GM19467 (cell line): Measurements from ENCODE around the gene ZNRD2.
A peak's percentile ranks its signal among the peaks of the same experiment; 100 is the strongest.
"Not testable (repeated sequence)": the region's sequence is repeated elsewhere in the genome, so short reads cannot be mapped to it uniquely, and the experiment has no call there.

ENCODE experiments used
- ATAC-seq: cut with Tn5 transposase; IDR thresholded peaks from one replicate; pipeline ENCODE4 v1.9.1; 2021; ENCODE audit warnings: mild to moderate bottlenecking, moderate library complexity; ENCODE audit not compliant: unreplicated experiment

The ZNRD2 gene

GRCh38 chr11:65555693-65556231 lies 14.5 kb upstream of the ZNRD2 start:
- no peak for ATAC-seq

- no peak for ATAC-seq
These were observed 13.6 kb upstream of the ZNRD2 start for GRCh38 chr11:65556470-65557279.

GRCh38 chr11:65557280-65558001 lies 12.8 kb upstream of the ZNRD2 start:
- ATAC-seq: no peak

GRCh38 chr11:65558002-65558929 lies 12.0 kb upstream of the ZNRD2 start, which contains the start of gene LTBP3:
TSS of gene LTBP3 (minus strand) at chr11:65558359. CDS start at chr11:65557959, 400 bp downstream.
- ATAC-seq: no peak

- no peak for ATAC-seq
These were observed 11.3 kb upstream of the ZNRD2 start for GRCh38 chr11:65558930-65559509.

GRCh38 chr11:65559535-65559934 lies 10.7 kb upstream of the ZNRD2 start:
- ATAC-seq: no peak

- no peak for ATAC-seq
These were observed 10.2 kb upstream of the ZNRD2 start for GRCh38 chr11:65559951-65560537.

- no peak for ATAC-seq
These were observed 9.5 kb upstream of the ZNRD2 start for GRCh38 chr11:65560555-65561418.

GRCh38 chr11:65562020-65562419 lies 8.3 kb upstream of the ZNRD2 start:
- ATAC-seq: no peak

- no peak for ATAC-seq
These were observed 7.5 kb upstream of the ZNRD2 start for GRCh38 chr11:65562788-65563187.

- no peak for ATAC-seq
These were observed 6.7 kb upstream of the ZNRD2 start for GRCh38 chr11:65563601-65564000.

- not testable (repeated sequence) for ATAC-seq
These were observed 5.3 kb upstream of the ZNRD2 start for GRCh38 chr11:65564879-65565559.

- no peak for ATAC-seq
These were observed 4.4 kb upstream of the ZNRD2 start for GRCh38 chr11:65565624-65566453.

GRCh38 chr11:65569164-65569972 lies 909 bp upstream of the ZNRD2 start:
- ATAC-seq: peak; percentile 0

GRCh38 chr11:65571420-65571819 lies 1.1 kb downstream of the ZNRD2 start:
- no peak for ATAC-seq

- no peak for ATAC-seq
These were observed 1.7 kb downstream of the ZNRD2 start for GRCh38 chr11:65571940-65572339.
